ENCODE measurements around the gene ZNF343.

GRCh38 chr20:2449386-2449785 lies 59.3 kb downstream of the ZNF343 start:
- TF ChIP-seq EZH2 (IDR thresholded peaks at IDR 0.05; ENCODE audit: low read length, missing control alignments) (no peak), CTCF (conservative IDR thresholded peaks at IDR 0.05 in 1 of 2, IDR thresholded peaks at IDR 0.05 in 1 of 2; ENCODE audit: low read depth in 1 of 2, low read length in 2 of 2) (no peak)
